Nephron (organoid): ENCODE data around the gene CD58.

Experiments used
- H3K27ac Mint-ChIP-seq, 3 experiments: 2 replicates each; pipeline ENCODE4 v1.8.0; 2020; ENCODE audit warnings: mixed read lengths in 3 of 3, mild to moderate bottlenecking in 2 of 3, moderate library complexity in 1 of 3
- H3K27me3 Mint-ChIP-seq: 2 replicates; pipeline ENCODE4 v1.8.0; 2021; ENCODE audit warnings: low read depth, mild to moderate bottlenecking, moderate library complexity, mixed read lengths
- H3K36me3 Mint-ChIP-seq: 2 replicates; pipeline ENCODE4 v1.8.0; 2020; ENCODE audit warnings: low read depth, mixed read lengths
- H3K4me1 Mint-ChIP-seq: 2 replicates; pipeline ENCODE4 v1.8.0; 2020; ENCODE audit warnings: mixed read lengths
- H3K4me3 Mint-ChIP-seq, 3 experiments: 2 replicates each; pipeline ENCODE4 v1.8.0; 2020; ENCODE audit warnings: mild to moderate bottlenecking in 3 of 3, mixed read lengths in 3 of 3, moderate library complexity in 2 of 3
- H3K9me3 Mint-ChIP-seq: 2 replicates; pipeline ENCODE4 v1.8.0; 2020; ENCODE audit warnings: mixed read lengths
- TF ChIP-seq, protein P1 (sequence below), 3 experiments: fragments of 200-600 bp; sonication (generic); IDR thresholded peaks; one replicate each; pipeline ENCODE4 v1.5.0; 2021; ENCODE audit warnings: antibody characterized with exemption in 3 of 3; ENCODE audit not compliant: unreplicated experiment in 3 of 3

The CD58 gene

DNA sequence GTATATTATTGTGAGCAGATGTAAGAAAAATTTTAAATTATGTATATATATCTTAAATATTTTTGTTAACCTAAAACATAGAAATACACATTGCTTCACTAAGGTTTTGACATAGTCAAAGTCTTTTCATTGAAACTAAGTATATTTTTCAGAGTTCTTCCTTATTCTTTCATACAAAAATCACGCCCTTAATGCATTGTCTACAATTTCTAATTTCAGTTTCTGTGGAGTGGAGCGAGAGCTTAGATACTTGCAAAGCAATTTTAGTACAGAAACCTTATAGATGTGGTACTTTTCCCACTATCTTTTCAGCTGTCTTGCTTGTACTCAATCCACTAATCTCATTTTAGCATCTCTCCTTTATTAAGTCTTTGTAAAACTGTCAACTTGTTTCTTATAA lies 63.2 kb downstream of the CD58 start:
- Mint-ChIP-seq H3K27me3 (peaks cover 5% of the 10 kb centered on the region), H3K27ac (no peak overlapping the region), H3K9me3 (no peaks in the 10 kb centered on the region)

DNA sequence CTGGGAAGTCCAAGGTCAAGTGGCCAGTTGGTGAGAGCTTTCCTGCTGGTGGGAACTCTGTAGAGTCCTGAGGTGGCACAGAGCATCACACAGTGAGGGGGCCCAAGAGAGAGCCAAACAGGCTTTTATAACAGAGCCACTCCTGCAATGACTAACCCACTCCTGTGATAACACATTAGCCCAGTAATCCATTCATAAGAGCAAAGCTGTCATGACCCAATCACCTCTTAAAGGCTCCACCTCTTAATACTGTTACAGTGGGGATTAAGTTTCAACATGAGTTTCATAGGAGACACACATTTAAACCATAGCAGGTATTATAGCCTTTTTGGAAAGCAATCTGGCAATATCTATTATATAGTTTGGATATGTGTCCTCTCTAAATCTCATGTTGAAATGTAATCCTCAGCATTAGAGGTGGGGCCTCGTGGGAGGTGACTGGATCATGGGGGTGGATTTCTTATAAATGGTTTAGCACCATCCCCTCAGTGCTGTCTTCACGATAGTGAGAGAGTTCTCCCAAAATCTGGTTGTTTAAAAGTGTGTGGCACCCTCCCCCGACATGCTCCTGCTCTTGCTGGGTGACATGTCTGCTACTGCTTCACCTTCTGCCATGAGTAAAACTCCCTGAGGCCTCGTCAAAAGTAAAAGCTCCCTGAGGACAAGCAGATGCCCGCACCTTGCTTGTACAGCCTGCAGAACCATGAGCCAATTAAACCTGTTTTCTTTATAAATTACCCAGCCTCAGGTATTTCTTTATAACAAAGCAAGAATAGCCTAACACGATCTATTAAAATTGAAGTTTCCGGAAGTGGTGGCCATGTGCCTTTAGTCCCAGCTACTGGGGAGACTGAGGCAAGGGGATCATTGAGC lies 64.5 kb downstream of the CD58 start:
- TF ChIP-seq, protein P1, sequence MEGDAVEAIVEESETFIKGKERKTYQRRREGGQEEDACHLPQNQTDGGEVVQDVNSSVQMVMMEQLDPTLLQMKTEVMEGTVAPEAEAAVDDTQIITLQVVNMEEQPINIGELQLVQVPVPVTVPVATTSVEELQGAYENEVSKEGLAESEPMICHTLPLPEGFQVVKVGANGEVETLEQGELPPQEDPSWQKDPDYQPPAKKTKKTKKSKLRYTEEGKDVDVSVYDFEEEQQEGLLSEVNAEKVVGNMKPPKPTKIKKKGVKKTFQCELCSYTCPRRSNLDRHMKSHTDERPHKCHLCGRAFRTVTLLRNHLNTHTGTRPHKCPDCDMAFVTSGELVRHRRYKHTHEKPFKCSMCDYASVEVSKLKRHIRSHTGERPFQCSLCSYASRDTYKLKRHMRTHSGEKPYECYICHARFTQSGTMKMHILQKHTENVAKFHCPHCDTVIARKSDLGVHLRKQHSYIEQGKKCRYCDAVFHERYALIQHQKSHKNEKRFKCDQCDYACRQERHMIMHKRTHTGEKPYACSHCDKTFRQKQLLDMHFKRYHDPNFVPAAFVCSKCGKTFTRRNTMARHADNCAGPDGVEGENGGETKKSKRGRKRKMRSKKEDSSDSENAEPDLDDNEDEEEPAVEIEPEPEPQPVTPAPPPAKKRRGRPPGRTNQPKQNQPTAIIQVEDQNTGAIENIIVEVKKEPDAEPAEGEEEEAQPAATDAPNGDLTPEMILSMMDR (IDR thresholded peaks at IDR 0.05; ENCODE audit: unreplicated experiment in 3 of 3): no peak
- Mint-ChIP-seq H3K36me3 (no peaks in the 10 kb centered on the region), H3K4me1 (no peaks in the 10 kb centered on the region), H3K27me3 (peaks cover 5% of the 10 kb centered on the region), H3K4me3 (no peak overlapping the region), H3K27ac (no peak overlapping the region), H3K9me3 (no peaks in the 10 kb centered on the region)

More for the DNA sequence above, 63.2 kb downstream of the CD58 start:
- no peaks in the 10 kb centered on the region for H3K36me3 Mint-ChIP-seq
- H3K4me3 Mint-ChIP-seq: no peak overlapping the region
- TF ChIP-seq, protein P1 (IDR thresholded peaks at IDR 0.05; ENCODE audit: unreplicated experiment in 3 of 3): no peak
- no peaks in the 10 kb centered on the region for H3K4me1 Mint-ChIP-seq

DNA sequence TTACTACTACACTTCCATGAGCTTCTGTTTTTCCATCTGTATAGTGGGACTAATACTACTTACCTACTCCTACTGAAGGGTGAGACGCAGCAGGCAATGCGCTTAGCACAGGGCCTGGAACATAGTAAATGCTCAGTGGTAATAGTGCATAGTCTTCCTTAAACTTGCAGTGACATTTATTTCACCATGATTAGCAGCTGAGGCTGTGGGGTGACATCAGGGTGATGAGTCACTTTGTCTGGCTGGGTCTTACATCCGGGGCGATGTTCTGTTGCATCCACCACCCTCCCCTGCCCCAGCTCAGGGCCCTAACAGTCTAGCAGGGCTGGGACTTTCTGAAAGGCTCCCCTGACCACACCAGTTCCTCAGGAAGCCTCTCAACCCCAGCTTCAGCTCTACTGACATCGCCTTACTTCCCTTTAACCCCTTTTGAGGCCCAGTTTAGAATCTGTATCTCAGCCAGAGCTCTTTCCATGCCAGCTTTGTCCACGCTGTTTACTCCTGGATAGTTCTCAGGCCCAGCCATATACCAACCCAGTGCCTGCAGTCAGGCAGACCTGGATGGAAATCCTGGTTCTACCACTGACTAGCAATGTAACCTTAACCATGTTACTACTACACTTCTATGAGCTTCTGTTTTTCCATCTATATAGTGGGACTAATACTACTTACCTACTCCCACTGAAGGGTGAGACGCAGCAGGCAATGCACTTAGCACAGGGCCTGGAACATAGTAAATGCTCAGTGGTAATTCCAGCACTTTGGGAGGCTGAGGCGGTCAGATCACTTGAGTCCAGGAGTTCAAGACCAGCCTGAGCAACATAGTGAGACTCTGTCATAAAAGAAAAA lies 66.3 kb downstream of the CD58 start:
- H3K4me1 Mint-ChIP-seq: no peaks in the 10 kb centered on the region
- no peak overlapping the region for H3K4me3 Mint-ChIP-seq
- no peaks in the 10 kb centered on the region for H3K9me3 Mint-ChIP-seq
- H3K27ac Mint-ChIP-seq: no peak overlapping the region
- H3K27me3 Mint-ChIP-seq: peaks cover 5% of the 10 kb centered on the region
- TF ChIP-seq, protein P1 (IDR thresholded peaks at IDR 0.05; ENCODE audit: unreplicated experiment in 3 of 3): no peak
- H3K36me3 Mint-ChIP-seq: no peaks in the 10 kb centered on the region

DNA sequence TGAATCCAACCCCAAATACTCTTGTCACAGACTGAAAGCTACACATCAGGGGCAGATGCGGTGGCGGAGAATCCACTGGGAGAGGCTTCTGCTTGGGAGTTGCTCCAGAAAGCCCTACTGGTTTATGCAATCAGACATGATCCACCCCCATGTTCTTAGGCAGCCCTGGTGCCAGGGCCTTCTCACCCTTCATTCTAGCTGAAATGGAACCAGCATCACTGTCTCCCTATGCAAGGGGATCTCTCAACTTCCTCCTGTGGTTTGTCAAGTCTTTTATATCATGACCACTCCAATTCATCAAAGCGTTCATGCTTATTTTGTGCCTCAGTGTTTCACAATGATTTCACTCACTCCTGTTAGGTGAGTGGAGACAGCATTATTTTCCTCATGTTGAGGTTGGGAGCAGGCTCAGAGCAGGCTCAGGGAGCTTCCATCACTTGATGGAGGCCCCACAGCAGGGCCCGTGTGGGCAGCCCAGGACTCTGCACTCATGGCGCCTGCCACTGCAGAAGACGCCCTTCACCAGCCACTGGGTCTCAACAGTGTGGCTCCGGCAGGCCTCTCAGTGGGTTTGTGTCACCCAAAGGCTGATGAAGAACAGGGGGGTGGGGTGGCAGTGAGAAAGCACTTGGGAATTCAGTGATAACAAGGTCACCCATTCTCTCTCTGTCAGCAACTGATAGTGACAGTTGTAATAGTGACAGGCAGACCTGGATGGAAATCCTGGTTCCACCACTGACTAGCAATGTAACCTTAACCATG lies 67.1 kb downstream of the CD58 start:
- Mint-ChIP-seq H3K4me3 (no peak overlapping the region), H3K27me3 (peaks cover 5% of the 10 kb centered on the region), H3K27ac (no peak overlapping the region), H3K36me3 (no peaks in the 10 kb centered on the region), H3K9me3 (no peaks in the 10 kb centered on the region), H3K4me1 (peaks cover 5% of the 10 kb centered on the region)
- TF ChIP-seq, protein P1 (IDR thresholded peaks at IDR 0.05; ENCODE audit: unreplicated experiment in 3 of 3): no peak

DNA sequence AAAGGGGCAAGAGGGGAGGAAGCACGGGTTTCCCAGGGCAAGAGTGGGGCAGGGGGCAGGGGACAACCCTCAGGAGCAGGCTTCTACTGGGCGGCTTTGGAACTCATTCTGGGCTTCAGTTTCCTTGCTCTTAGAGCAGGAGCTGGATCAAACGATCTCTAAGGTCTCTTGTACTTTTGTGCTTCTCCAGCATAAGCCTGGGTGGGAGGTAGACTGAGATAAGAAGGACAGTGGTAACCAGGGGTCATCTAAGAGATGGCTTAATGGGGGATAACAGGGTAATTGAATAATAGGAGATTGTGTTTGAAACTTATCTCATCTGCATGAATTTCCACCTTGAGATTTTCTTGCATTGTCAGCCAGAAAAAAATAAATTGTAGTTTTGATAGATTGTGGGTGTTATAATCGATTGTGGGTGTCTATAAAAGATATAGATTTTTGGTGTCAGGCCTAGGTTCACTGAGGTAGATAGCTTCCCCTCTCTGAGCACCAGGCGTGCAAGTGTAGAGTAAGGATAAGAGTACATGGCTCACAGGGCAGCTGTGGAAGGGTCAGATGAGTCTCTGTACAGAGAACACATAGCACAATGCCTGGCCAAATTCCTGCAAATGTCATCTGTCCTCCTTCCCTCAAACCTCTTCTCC lies 68.0 kb downstream of the CD58 start:
- Mint-ChIP-seq H3K27me3 (no peaks in the 10 kb centered on the region), H3K27ac (no peak overlapping the region), H3K4me3 (no peak overlapping the region), H3K36me3 (no peaks in the 10 kb centered on the region), H3K9me3 (no peaks in the 10 kb centered on the region), H3K4me1 (peaks cover 6% of the 10 kb centered on the region)
- TF ChIP-seq, protein P1 (IDR thresholded peaks at IDR 0.05; ENCODE audit: unreplicated experiment in 3 of 3): no peak
